ENCODE data around the gene KCNAB2.

KCNAB2 gene

DNA sequence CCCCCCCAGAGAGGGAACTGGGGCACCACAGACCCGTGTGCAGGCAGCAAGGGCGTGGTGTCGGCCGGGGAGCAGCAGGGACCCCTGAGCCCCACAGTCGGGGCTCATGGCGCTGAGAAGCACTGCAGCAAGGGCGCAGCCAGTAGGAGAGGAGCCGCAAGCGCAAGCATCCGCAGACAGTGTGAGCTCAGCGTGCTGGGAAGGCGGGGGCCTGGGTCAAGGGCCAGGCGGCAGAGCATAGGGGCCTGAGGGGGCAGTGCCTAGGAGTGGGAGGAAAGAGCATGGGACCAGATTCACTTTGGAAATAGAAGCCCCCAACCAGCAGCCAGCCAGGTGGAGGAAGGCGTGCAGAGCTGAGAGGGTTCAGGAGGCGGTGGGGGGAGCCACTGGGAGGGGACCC is 6.7 kb upstream of the KCNAB2 start:
- Histone ChIP-seq H3F3A (ENCODE audit: insufficient read depth, low read length) (no peaks in the 10 kb centered on the region), H3K4me2 (ENCODE audit: low read depth, low read length) (no peak overlapping the region), H3K36me3 (replicated peaks; ENCODE audit: insufficient read depth, low read length) (no peaks in the 10 kb centered on the region), H3K9me3 (replicated peaks; ENCODE audit: insufficient read depth, low read length) (no peaks in the 10 kb centered on the region), H3K27me3 (replicated peaks; ENCODE audit: insufficient read depth, low read length) (no peaks in the 10 kb centered on the region), H4K20me1 (ENCODE audit: insufficient read depth, low read length) (peaks cover 3% of the 10 kb centered on the region; the same call in 1 of the 2 replicates), H3K27ac (ENCODE audit: low read length) (no peak overlapping the region), H3K9me2 (replicated peaks; ENCODE audit: insufficient read depth, low read length) (no peaks in the 10 kb centered on the region), H3K9ac (ENCODE audit: low read length) (no peak overlapping the region), H3K4me1 (ENCODE audit: low read length) (no peaks in the 10 kb centered on the region), H2AFZ (ENCODE audit: low read length) (no peak overlapping the region), H3K4me3 (ENCODE audit: low read length) (no peak overlapping the region), H3K79me2 (ENCODE audit: low read length) (peaks cover 53% of the 10 kb centered on the region)
- DNase-seq, result no peak
- TF ChIP-seq, protein P1, sequence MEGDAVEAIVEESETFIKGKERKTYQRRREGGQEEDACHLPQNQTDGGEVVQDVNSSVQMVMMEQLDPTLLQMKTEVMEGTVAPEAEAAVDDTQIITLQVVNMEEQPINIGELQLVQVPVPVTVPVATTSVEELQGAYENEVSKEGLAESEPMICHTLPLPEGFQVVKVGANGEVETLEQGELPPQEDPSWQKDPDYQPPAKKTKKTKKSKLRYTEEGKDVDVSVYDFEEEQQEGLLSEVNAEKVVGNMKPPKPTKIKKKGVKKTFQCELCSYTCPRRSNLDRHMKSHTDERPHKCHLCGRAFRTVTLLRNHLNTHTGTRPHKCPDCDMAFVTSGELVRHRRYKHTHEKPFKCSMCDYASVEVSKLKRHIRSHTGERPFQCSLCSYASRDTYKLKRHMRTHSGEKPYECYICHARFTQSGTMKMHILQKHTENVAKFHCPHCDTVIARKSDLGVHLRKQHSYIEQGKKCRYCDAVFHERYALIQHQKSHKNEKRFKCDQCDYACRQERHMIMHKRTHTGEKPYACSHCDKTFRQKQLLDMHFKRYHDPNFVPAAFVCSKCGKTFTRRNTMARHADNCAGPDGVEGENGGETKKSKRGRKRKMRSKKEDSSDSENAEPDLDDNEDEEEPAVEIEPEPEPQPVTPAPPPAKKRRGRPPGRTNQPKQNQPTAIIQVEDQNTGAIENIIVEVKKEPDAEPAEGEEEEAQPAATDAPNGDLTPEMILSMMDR (IDR thresholded peaks at IDR 0.05; ENCODE audit: low read length), result no peak
- TF ChIP-seq EZH2 (optimal IDR thresholded peaks at IDR 0.05; ENCODE audit: low read depth, low read length) (no peak), EZH2phosphoT487 (IDR thresholded peaks at IDR 0.05; ENCODE audit: low read length) (no peak)

DNA sequence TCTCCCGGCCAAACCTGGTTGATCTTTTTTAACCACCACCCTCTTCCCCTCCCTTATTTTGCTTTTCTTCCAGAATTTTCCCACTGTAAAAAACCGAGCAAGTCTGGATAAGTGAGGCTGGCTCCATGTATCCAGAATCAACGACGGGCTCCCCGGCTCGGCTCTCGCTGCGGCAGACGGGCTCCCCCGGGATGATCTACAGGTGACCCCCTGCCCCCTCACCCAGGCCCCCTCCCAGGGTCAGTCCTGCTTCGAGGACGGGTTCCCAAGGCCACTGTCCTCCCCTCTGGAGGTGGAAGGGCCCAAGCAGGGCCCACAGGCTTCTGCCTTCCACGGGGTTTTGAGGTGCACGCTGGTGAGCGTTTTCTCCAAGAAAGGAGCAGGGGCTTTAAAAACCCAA is 5.2 kb upstream of the KCNAB2 start:
- H4K20me1 ChIP-seq (ENCODE audit: insufficient read depth, low read length), result no peaks in the 10 kb centered on the region; the same call in 1 of the 2 replicates
- no peaks in the 10 kb centered on the region for H3K27me3 ChIP-seq (replicated peaks; ENCODE audit: insufficient read depth, low read length)
- H3K4me1 ChIP-seq (ENCODE audit: low read length), result no peaks in the 10 kb centered on the region
- H2AFZ ChIP-seq (ENCODE audit: low read length), result no peak overlapping the region
- no peaks in the 10 kb centered on the region for H3K9me3 ChIP-seq (replicated peaks; ENCODE audit: insufficient read depth, low read length)
- no peaks in the 10 kb centered on the region for H3K36me3 ChIP-seq (replicated peaks; ENCODE audit: insufficient read depth, low read length)
- no peaks in the 10 kb centered on the region for H3K9me2 ChIP-seq (replicated peaks; ENCODE audit: insufficient read depth, low read length)
- H3K79me2 ChIP-seq (ENCODE audit: low read length), result peaks cover 39% of the 10 kb centered on the region
- no peak overlapping the region for H3K4me3 ChIP-seq (ENCODE audit: low read length)
- no peak overlapping the region for H3K27ac ChIP-seq (ENCODE audit: low read length)
- H3F3A ChIP-seq (ENCODE audit: insufficient read depth, low read length), result no peaks in the 10 kb centered on the region
- H3K4me2 ChIP-seq (ENCODE audit: low read depth, low read length), result no peak overlapping the region
- DNase-seq, result no peak
- TF ChIP-seq EZH2phosphoT487 (IDR thresholded peaks at IDR 0.05; ENCODE audit: low read length), result no peak
- TF ChIP-seq, protein P1 (IDR thresholded peaks at IDR 0.05; ENCODE audit: low read length), result no peak
- TF ChIP-seq EZH2 (optimal IDR thresholded peaks at IDR 0.05; ENCODE audit: low read depth, low read length), result no peak
- H3K9ac ChIP-seq (ENCODE audit: low read length), result no peak overlapping the region

DNA sequence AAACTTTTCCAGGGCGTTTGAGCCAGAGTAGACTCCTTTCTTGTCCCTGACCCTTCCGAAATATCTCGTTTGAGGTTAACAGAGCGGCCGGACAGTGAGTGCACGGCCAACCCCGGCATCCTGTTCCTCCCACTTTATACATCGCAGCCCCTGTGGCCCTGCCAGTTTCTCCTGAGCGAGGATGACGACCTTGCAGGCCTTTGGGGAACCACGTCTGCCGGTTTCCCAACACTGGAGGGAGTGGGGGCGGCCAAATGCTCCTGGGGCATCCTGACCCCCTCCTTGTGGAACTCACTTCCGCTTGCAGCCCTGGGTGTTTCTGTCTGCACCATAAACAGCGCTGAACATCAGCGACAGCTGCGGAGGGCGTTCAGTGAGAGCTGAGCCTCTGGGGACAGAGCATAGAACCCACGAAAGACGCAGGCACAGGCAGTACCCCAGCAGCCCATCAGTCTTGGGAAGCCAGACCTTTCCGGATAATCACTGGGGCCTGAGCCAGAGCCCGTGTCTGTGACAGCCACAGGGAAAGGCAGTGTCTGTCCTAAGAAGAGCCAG is 4.8 kb upstream of the KCNAB2 start:
- Histone ChIP-seq H3K27me3 (replicated peaks; ENCODE audit: insufficient read depth, low read length) (no peaks in the 10 kb centered on the region), H3K9ac (ENCODE audit: low read length) (no peak overlapping the region), H3K4me2 (ENCODE audit: low read depth, low read length) (no peak overlapping the region), H3K79me2 (ENCODE audit: low read length) (peaks cover 34% of the 10 kb centered on the region), H3K27ac (ENCODE audit: low read length) (no peak overlapping the region), H4K20me1 (ENCODE audit: insufficient read depth, low read length) (no peaks in the 10 kb centered on the region; the same call in 1 of the 2 replicates), H3F3A (ENCODE audit: insufficient read depth, low read length) (no peaks in the 10 kb centered on the region), H3K36me3 (replicated peaks; ENCODE audit: insufficient read depth, low read length) (no peaks in the 10 kb centered on the region), H3K9me3 (replicated peaks; ENCODE audit: insufficient read depth, low read length) (no peaks in the 10 kb centered on the region), H3K9me2 (replicated peaks; ENCODE audit: insufficient read depth, low read length) (no peaks in the 10 kb centered on the region), H2AFZ (ENCODE audit: low read length) (no peak overlapping the region), H3K4me1 (ENCODE audit: low read length) (no peaks in the 10 kb centered on the region), H3K4me3 (ENCODE audit: low read length) (no peak overlapping the region)
- no peak for DNase-seq
- TF ChIP-seq EZH2 (optimal IDR thresholded peaks at IDR 0.05; ENCODE audit: low read depth, low read length), result no peak
- TF ChIP-seq, protein P1 (IDR thresholded peaks at IDR 0.05; ENCODE audit: low read length), result no peak
- no peak for TF ChIP-seq EZH2phosphoT487 (IDR thresholded peaks at IDR 0.05; ENCODE audit: low read length)

Measured in MM.1S (cell line).